Loucy (cell line): ENCODE measurements around the gene APLP2.
"Not testable (repeated sequence)": the region's sequence is repeated elsewhere in the genome, so short reads cannot be mapped to it uniquely, and the experiment has no call there.

Experiments
- H2AFZ ChIP-seq: fragments of 200-600 bp; sonication (generic); 2 replicates; pipeline ENCODE4 v1.6.0; 2016; ENCODE audit warnings: antibody characterized with exemption, mild to moderate bottlenecking, low read length, moderate library complexity
- H3F3A ChIP-seq: fragments of 200-600 bp; 2 replicates; pipeline ENCODE4 v1.6.0; 2016; ENCODE audit warnings: antibody characterized with exemption, low read depth, mild to moderate bottlenecking
- H3K27me3 ChIP-seq: fragments of 200-600 bp; sonication (generic); 2 replicates; pipeline ENCODE4 v1.6.1; 2014; ENCODE audit warnings: low read length, mild to moderate bottlenecking; ENCODE audit not compliant: insufficient read depth, poor library complexity, severe bottlenecking
- H3K36me3 ChIP-seq: fragments of 200-600 bp; sonication (generic); 2 replicates; pipeline ENCODE4 v1.6.1; 2016; ENCODE audit warnings: low read length; ENCODE audit not compliant: insufficient read depth
- H3K4me1 ChIP-seq: fragments of 200-600 bp; sonication (generic); 2 replicates; pipeline ENCODE4 v1.5.1; 2014; ENCODE audit warnings: low read length, mild to moderate bottlenecking; ENCODE audit not compliant: insufficient read depth, poor library complexity, severe bottlenecking
- H3K4me2 ChIP-seq: fragments of 200-600 bp; sonication (generic); 2 replicates; pipeline ENCODE4 v1.6.0; 2014; ENCODE audit warnings: antibody characterized with exemption, low read length, low read depth, mild to moderate bottlenecking; ENCODE audit not compliant: poor library complexity, severe bottlenecking
- H3K4me3 ChIP-seq: fragments of 200-600 bp; sonication (generic); 2 replicates; pipeline ENCODE4 v1.5.1; 2014; ENCODE audit warnings: low read length, mild to moderate bottlenecking, mixed read lengths; ENCODE audit not compliant: poor library complexity, severe bottlenecking
- H3K79me2 ChIP-seq: fragments of 200-600 bp; sonication (generic); 2 replicates; pipeline ENCODE4 v1.6.1; 2014; ENCODE audit warnings: low read length; ENCODE audit not compliant: insufficient read depth
- H3K9ac ChIP-seq: fragments of 200-600 bp; sonication (generic); 2 replicates; pipeline ENCODE4 v1.6.0; 2014; ENCODE audit warnings: mild to moderate bottlenecking, low read depth, low read length, moderate library complexity; ENCODE audit not compliant: poor library complexity, severe bottlenecking
- H3K9me2 ChIP-seq: fragments of 200-600 bp; sonication (generic); replicated peaks from 2 replicates; pipeline ENCODE4 v1.6.1; 2016; ENCODE audit warnings: low read depth, low read length, mixed read lengths
- H3K9me3 ChIP-seq: fragments of 200-600 bp; sonication (generic); 2 replicates; pipeline ENCODE4 v1.6.1; 2014; ENCODE audit warnings: mild to moderate bottlenecking, antibody characterized with exemption, low read length, low read depth; ENCODE audit not compliant: insufficient read depth
- H4K20me1 ChIP-seq: fragments of 200-600 bp; sonication (generic); 2 replicates; pipeline ENCODE4 v1.6.0; 2014; ENCODE audit warnings: antibody characterized with exemption, low read length, mild to moderate bottlenecking; ENCODE audit not compliant: insufficient read depth, poor library complexity, severe bottlenecking
- CTCF ChIP-seq: fragments of 200-600 bp; sonication (generic); conservative IDR thresholded peaks from 2 replicates; pipeline ENCODE4 v1.5.1; 2014; ENCODE audit warnings: mild to moderate bottlenecking, antibody characterized with exemption, low read length
- EZH2phosphoT487 ChIP-seq: fragments of 200-600 bp; IDR thresholded peaks from 2 replicates; pipeline ENCODE4 v1.6.1; 2018; ENCODE audit warnings: antibody characterized with exemption, mild to moderate bottlenecking, moderate library complexity, borderline replicate concordance

Gene APLP2

GRCh38 chr11:130170345-130170744, 100.7 kb downstream of the APLP2 start:
- Histone ChIP-seq H3K9ac (no peak overlapping the region), H2AFZ (peak overlapping the region; percentile 54; the same call in 1 of the 2 replicates), H3K36me3 (no peaks in the 10 kb centered on the region), H3F3A (no peaks in the 10 kb centered on the region), H3K4me3 (no peak overlapping the region), H3K27me3 (no peaks in the 10 kb centered on the region), H4K20me1 (no peaks in the 10 kb centered on the region), H3K4me1 (no peaks in the 10 kb centered on the region), H3K9me2 (no peaks in the 10 kb centered on the region), H3K9me3 (no peaks in the 10 kb centered on the region), H3K4me2 (no peak overlapping the region), H3K79me2 (no peaks in the 10 kb centered on the region)
- TF ChIP-seq CTCF, result no peak
- TF ChIP-seq EZH2phosphoT487, result no peak

GRCh38 chr11:130171534-130171933, 101.8 kb downstream of the APLP2 start:
- Histone ChIP-seq H3K4me3 (no peak overlapping the region), H3K4me1 (no peaks in the 10 kb centered on the region), H3K36me3 (no peaks in the 10 kb centered on the region), H3K4me2 (no peak overlapping the region), H3K9ac (no peak overlapping the region), H3K9me2 (no peaks in the 10 kb centered on the region), H3K79me2 (no peaks in the 10 kb centered on the region), H3K27me3 (no peaks in the 10 kb centered on the region), H3F3A (no peaks in the 10 kb centered on the region), H4K20me1 (no peaks in the 10 kb centered on the region), H3K9me3 (no peaks in the 10 kb centered on the region), H2AFZ (no peak overlapping the region)
- TF ChIP-seq EZH2phosphoT487 (no peak), CTCF (no peak)

GRCh38 chr11:130172001-130172400, 102.3 kb downstream of the APLP2 start:
- not testable (repeated sequence) for H3K9me3 ChIP-seq, H3K4me2 ChIP-seq, H3K79me2 ChIP-seq, H3K9me2 ChIP-seq, H3K9ac ChIP-seq, H3K27me3 ChIP-seq, H3K4me3 ChIP-seq, H4K20me1 ChIP-seq, H2AFZ ChIP-seq, H3F3A ChIP-seq, H3K4me1 ChIP-seq, H3K36me3 ChIP-seq

GRCh38 chr11:130174642-130175041, 104.9 kb downstream of the APLP2 start:
- no peaks in the 10 kb centered on the region for H3K79me2 ChIP-seq
- H3F3A ChIP-seq, result no peaks in the 10 kb centered on the region

More at GRCh38 chr11:130174642-130175041, 104.9 kb downstream of the APLP2 start:
- Histone ChIP-seq H3K4me2 (no peak overlapping the region), H3K36me3 (no peaks in the 10 kb centered on the region), H2AFZ (no peak overlapping the region), H3K9me2 (no peaks in the 10 kb centered on the region), H3K4me1 (no peaks in the 10 kb centered on the region), H3K4me3 (no peak overlapping the region), H4K20me1 (no peaks in the 10 kb centered on the region), H3K9ac (no peak overlapping the region), H3K27me3 (no peaks in the 10 kb centered on the region), H3K9me3 (no peaks in the 10 kb centered on the region)
- TF ChIP-seq CTCF (no peak), EZH2phosphoT487 (no peak)
